ENCODE measurements around the gene CYP4F8.
"Not testable (repeated sequence)": the region's sequence is repeated elsewhere in the genome, so short reads cannot be mapped to it uniquely, and the experiment has no call there.

CYP4F8 gene

GRCh38 chr19:15642807-15643206, 27.8 kb downstream of the CYP4F8 start:
- DNase-seq (ENCODE audit: low read depth in 4 of 4, low spot score in 1 of 4), result no peak

DNA sequence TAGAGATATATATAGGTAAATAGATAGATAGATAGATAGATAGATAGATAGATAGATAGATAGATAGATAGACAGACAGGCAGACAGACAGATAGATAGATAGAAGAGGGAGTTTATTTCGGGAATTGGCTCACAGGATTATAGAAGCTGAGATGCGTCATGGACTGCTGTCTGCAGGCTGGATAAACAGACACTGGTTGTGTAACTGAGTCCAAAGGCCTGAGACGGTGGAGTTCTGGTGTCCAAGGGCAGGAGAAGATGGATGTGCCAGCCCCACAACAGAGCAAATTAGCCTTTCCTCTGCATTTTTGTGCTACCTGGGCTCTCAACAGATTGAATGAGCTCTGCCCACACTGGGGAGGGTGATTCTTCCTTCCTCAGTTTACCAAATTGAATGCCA, 28.4 kb downstream of the CYP4F8 start:
- no peak for DNase-seq (ENCODE audit: low read depth in 4 of 4, low spot score in 1 of 4)

DNA sequence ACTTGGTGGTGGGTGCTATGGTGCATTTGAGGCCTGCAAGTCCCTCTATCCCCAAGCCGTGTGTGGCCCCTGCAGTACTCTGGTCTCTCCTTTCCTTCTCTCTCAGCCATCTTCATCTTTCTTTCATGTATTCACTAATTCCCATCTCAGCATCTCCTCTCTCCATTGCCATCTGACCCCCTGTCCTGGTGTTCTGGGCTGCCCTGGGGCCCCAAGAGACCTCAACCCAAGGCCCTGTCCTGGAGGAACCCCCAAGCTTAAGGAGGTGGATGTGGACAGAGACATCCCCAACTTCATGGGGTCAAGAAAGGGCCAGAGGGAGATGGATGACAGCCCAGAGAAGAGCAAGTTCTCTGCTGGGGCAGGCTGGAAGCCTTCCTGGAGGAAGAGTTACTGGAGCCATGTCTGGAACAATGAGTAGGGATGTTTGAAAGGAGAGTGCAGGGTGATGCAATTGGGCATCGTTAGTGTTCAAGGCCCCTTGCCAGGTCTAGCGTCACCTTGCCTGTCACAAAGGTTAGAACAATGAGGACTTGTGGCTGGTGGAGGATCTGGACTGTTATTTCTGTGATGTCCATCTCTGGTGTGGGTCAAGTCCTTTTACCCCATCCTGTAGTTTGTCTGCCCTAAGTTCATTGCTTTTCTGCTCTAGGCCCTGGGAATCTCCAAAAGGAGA, 29.2 kb downstream of the CYP4F8 start:
- DNase-seq (ENCODE audit: low read depth in 4 of 4, low spot score in 1 of 4), result no peak

GRCh38 chr19:15644816-15645215, 29.8 kb downstream of the CYP4F8 start:
- DNase-seq (ENCODE audit: low read depth in 4 of 4, low spot score in 1 of 4), result no peak

- no peak for DNase-seq (ENCODE audit: low read depth in 4 of 4, low spot score in 1 of 4)
Measured at GRCh38 chr19:15649526-15649925, 34.5 kb downstream of the CYP4F8 start.

GRCh38 chr19:15650123-15650522, 35.1 kb downstream of the CYP4F8 start:
- not testable (repeated sequence) for DNase-seq (ENCODE audit: low read depth in 4 of 4, low spot score in 1 of 4)

DNA sequence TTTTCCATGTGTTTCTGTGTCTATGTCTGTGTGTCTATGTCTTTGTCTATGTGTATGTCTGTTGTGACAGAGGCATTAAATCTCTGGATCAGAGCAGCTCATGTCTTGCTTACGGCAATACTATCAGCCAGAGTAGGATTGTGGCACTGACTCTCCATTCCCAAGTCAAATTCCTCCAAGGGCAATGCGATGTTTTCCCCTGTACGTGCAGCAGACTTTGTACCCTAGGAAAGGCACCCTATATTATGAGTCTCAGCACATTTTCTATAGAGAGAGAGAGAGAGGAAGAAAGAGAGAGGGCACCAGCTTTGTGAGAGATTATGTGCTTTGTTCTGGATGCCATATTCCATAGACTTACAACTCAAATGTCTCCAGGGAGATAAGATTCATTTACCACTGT, 36.8 kb downstream of the CYP4F8 start:
- DNase-seq (ENCODE audit: low read depth in 4 of 4, low spot score in 1 of 4), result no peak

- DNase-seq (ENCODE audit: low read depth in 4 of 4, low spot score in 1 of 4), result no peak
Measured at GRCh38 chr19:15652559-15653278, 37.7 kb downstream of the CYP4F8 start.

- no peak for DNase-seq (ENCODE audit: low read depth in 4 of 4, low spot score in 1 of 4)
Measured at GRCh38 chr19:15656467-15656866, 41.4 kb downstream of the CYP4F8 start.

DNA sequence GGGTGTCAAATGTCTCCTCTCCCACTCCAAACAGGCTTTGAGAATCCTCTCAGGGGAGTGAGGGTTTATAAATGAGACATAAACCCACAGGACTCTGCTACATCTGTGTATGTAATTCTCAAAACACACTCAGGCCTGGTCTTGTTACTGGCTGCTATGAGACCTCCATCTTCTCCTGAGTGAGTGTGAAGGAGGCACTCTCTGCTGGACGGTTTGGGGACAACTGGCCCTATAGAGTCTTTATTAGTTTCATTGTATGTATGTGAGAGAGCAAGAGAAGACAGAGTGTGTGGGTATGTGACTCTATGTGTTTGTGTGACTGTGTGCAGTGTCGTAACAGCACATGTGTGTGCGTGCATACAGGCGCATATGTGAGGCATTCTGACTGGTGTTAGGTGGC, 48.2 kb downstream of the CYP4F8 start:
- DNase-seq (ENCODE audit: low read depth in 4 of 4, low spot score in 1 of 4), result no peak

GRCh38 chr19:15666186-15666585, 51.2 kb downstream of the CYP4F8 start:
- no peak for DNase-seq (ENCODE audit: low read depth in 4 of 4, low spot score in 1 of 4)

DNA sequence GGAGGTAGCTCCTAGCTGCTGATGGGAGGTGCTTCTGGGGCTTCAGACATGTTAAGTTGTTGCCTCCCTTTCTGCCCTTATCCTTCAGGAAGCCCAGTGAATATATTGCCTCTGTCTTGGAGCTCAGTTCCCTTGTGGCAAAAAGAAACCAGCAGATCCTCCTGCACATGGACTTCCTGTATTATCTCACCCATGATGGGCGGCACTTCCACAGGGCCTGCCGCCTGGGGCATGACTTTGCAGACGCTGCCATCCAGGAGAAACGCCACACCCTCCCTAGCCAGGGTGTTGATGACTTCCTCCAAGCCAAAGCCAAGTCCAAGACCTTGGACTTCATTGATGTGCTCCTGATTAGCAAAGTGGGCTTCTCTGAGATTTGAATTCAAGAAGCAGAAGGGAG, 51.9 kb downstream of the CYP4F8 start:
- DNase-seq (ENCODE audit: low read depth in 4 of 4, low spot score in 1 of 4), result no peak

DNA sequence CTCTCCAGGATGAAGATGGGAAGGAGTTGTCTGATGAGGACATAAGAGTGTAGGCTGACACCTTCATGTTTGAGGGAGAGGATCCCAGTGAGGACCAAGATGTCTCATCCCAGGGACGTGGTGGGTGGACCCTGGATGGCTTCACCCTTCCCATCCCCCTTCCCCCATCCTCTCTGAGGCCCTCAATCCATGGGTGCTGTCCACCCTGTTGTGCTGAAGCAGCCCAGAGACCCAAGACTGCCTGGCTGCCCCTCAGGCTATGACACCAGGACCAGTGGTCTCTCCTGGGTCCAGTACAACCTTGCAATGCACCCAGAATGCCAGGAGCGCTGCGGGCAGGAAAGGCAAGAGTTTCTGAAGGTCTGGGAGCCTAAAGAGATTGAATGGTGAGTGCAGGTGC, 54.4 kb downstream of the CYP4F8 start:
- no peak for DNase-seq (ENCODE audit: low read depth in 4 of 4, low spot score in 1 of 4)

GRCh38 chr19:15669891-15670290, 54.9 kb downstream of the CYP4F8 start:
- no peak for DNase-seq (ENCODE audit: low read depth in 4 of 4, low spot score in 1 of 4)

GRCh38 chr19:15671237-15671821, 56.3 kb downstream of the CYP4F8 start:
- no peak for DNase-seq (ENCODE audit: low read depth in 4 of 4, low spot score in 1 of 4)

- DNase-seq (ENCODE audit: low read depth in 4 of 4, low spot score in 1 of 4), result no peak
Measured at GRCh38 chr19:15671891-15672579, 57.0 kb downstream of the CYP4F8 start.

DNA sequence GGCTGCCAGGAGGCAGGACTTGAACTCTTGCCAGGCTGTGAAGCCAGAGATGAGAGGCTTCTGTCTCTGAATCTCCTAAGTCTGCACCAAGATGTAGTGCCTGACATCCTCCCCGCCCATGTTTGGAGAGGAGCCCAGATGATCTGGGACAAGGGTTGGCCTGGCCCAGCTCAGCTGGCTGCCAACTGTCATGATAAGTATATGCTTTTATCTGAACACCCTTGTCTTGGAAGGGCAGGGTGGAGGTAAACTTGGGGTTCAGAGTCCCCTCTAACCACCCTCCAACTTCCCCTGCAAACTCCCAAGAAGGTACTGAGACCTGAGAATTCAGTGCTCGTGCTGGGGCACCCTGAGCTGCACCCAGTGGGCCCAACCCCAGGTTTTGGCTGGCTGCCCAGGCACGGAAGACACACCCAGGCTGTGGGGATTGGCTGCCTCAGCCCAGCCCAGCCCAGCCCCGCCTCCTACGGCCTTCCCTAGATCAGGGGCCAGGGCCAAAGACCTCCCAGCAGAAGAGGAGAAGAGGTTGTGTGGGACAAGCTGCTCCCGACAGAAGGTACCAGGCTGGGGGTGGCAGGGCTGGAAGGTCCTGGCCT, 57.7 kb downstream of the CYP4F8 start, which contains the start of gene CYP4F12:
Gene CYP4F12, plus strand, starts transcription at position 508 of the 596 bp plus-strand sequence. CDS start 443 bp downstream, outside the sequence.
- DNase-seq (ENCODE audit: low read depth in 4 of 4, low spot score in 1 of 4), result no peak

DNA sequence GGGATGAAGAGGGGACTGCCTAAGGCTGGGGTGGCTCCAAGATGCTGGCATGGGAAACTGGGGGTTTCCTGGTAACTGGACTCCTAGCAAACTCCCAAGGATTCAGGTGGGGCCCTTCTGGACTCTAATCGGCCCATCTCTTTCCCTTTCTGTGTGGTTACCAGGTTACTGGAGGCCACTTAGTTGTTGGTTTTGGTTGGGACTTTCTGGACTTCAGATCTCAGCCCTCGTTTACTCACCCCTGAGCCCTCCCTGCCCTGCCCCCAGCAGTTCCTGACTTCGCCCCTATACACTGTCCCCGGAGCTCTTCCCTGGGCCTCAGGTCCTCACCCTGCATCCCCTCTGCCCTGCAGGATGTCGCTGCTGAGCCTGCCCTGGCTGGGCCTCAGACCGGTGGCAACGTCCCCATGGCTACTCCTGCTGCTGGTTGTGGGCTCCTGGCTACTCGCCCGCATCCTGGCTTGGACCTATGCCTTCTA, 58.2 kb downstream of the CYP4F8 start:
- DNase-seq (ENCODE audit: low read depth in 4 of 4, low spot score in 1 of 4), result no peak

- DNase-seq (ENCODE audit: low read depth in 4 of 4, low spot score in 1 of 4), result no peak
Measured at GRCh38 chr19:15675560-15675959, 60.5 kb downstream of the CYP4F8 start.

GRCh38 chr19:15679089-15679488, 64.1 kb downstream of the CYP4F8 start:
- no peak for DNase-seq (ENCODE audit: low read depth in 4 of 4, low spot score in 1 of 4)

GRCh38 chr19:15679865-15680264, 64.8 kb downstream of the CYP4F8 start:
- not testable (repeated sequence) for DNase-seq (ENCODE audit: low read depth in 4 of 4, low spot score in 1 of 4)
